RWPE2 (cell line): ENCODE measurements around the gene FBXL16.

Experiments used
- ATAC-seq: fragments of 200-7000 bp; cut with Tn5 transposase; 3 replicates; pipeline ENCODE4 v1.9.1; 2021; ENCODE audit warnings: low read depth
- DNase-seq: peaks from one replicate; pipeline ENCODE4 v3.0.0-alpha.2; 2020; ENCODE audit warnings: low spot score
- H3K27ac ChIP-seq: fragments of 450-650 bp; 2 replicates; pipeline ENCODE4 v1.5.1; 2017; ENCODE audit warnings: mild to moderate bottlenecking; ENCODE audit not compliant: poor library complexity, severe bottlenecking
- H3K27me3 ChIP-seq: fragments of 250-450 bp; sonication (Bioruptor Pico); 2 replicates; pipeline ENCODE4 v1.5.1; 2021; ENCODE audit warnings: mild to moderate bottlenecking, moderate library complexity; ENCODE audit not compliant: insufficient read depth, poor library complexity, severe bottlenecking
- H3K36me3 ChIP-seq: fragments of 250-450 bp; sonication (Bioruptor Pico); 2 replicates; pipeline ENCODE4 v1.5.1; 2020; ENCODE audit warnings: low read depth, mild to moderate bottlenecking, moderate library complexity
- H3K4me1 ChIP-seq: fragments of 250-450 bp; sonication (Bioruptor Pico); 2 replicates; pipeline ENCODE4 v1.5.1; 2021; ENCODE audit warnings: mild to moderate bottlenecking, moderate library complexity; ENCODE audit not compliant: insufficient read depth, poor library complexity, severe bottlenecking
- H3K4me3 ChIP-seq: fragments of 250-450 bp; sonication (Bioruptor Pico); 2 replicates; pipeline ENCODE4 v1.5.1; 2021; ENCODE audit warnings: mild to moderate bottlenecking, moderate library complexity; ENCODE audit not compliant: severe bottlenecking
- H3K9me3 ChIP-seq: fragments of 250-450 bp; sonication (Bioruptor Pico); 2 replicates; pipeline ENCODE4 v1.5.1; 2021; ENCODE audit warnings: mild to moderate bottlenecking, moderate library complexity; ENCODE audit not compliant: severe bottlenecking
- CTCF ChIP-seq: fragments of 450-650 bp; IDR thresholded peaks from one replicate; pipeline ENCODE4 v1.5.1; 2017; ENCODE audit warnings: mild to moderate bottlenecking, moderate library complexity; ENCODE audit not compliant: poor library complexity, severe bottlenecking

Gene FBXL16

GRCh38 chr16:727291-727977, 21.8 kb upstream of the FBXL16 start:
- Histone ChIP-seq H3K9me3 (no peaks in the 10 kb centered on the region), H3K27ac (peak overlapping the region; percentile 64), H3K36me3 (0 out of 2 replicates have a peak, but pooled peaks cover 4% of the 10 kb centered on the region), H3K27me3 (no peaks in the 10 kb centered on the region), H3K4me3 (peak overlapping the region; percentile 43), H3K4me1 (no peaks in the 10 kb centered on the region)
- ATAC-seq (no peak), DNase-seq (no peak)
- no peak for TF ChIP-seq CTCF

DNA sequence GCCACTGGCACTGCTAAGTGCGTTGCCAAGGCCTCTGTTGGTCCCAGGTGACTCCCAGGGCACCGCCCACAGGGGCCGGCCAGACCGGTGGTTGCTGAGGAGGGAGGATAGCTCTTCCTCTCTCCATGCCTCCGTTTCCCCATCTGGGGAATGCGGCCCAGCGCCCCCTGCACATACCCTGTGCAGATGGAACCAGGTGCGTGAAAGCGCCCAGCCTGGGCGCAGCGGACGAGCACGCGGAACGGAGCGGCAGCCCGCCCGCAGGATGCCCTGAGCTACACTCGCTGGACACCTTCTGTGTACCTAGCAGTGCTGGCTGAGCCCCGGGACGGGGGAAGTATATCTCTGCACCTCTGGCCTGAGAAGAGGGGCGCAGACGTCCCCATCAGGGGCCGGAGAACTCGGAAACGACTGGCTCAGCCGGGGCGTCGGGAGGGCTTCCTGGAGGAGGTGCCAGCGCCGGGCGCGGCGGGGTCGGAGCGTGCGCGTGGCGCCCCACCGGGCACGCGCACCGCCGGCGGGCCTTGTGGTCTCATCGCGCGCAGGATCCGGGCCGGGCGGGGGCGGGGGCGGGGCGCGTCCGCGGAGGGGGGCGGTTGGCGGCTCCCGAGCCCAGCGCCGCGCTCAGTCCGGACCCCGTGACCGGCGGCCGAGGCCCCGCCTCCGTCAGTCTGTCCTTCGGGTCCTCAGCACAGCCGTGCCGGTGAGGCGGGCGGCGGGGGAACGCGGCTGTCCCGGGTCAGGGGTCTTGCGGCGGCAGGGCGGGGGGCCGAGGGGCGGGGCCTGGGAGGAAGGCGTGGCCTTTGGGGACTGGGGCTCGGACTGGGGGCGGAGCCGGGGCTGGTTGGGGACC, 21.1 kb upstream of the FBXL16 start, which contains the start of the genes CCDC78 and HAGHL:
CCDC78 (minus strand) TSS at position 6 of the 853 bp plus-strand sequence. CDS start 76 bp downstream, outside the sequence.
HAGHL (plus strand) TSS at position 669 of the 853 bp plus-strand sequence. CDS start 404 bp downstream, outside the sequence.
- Histone ChIP-seq H3K9me3 (no peaks in the 10 kb centered on the region), H3K27ac (peak within 1 kb of the TSS; percentile 64), H3K4me3 (peak within 1 kb of the TSS; percentile 43), H3K36me3 (no peaks in the 10 kb centered on the region), H3K4me1 (no peaks in the 10 kb centered on the region), H3K27me3 (no peaks in the 10 kb centered on the region)
- DNase-seq (no peak), ATAC-seq (peak; percentile 12)
- TF ChIP-seq CTCF: no peak

DNA sequence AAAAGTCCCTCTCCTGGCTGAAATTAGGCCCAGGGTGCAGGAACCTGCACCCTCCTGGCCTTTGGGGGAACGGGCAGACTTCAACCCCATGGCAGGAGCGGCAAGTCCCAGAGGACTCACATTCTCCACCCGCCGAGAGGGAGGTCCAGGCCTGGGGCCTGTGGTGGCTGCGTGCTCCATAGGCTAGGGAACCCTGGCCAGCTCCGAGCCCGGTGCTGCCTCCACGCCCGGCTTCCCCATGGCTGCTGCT, 20.5 kb upstream of the FBXL16 start:
- peak overlapping the region; percentile 43 for H3K4me3 ChIP-seq
- no peak for TF ChIP-seq CTCF
- H3K4me1 ChIP-seq: no peaks in the 10 kb centered on the region
- H3K36me3 ChIP-seq: no peaks in the 10 kb centered on the region
- H3K27ac ChIP-seq: peak overlapping the region; percentile 64
- DNase-seq (no peak), ATAC-seq (no peak)
- no peaks in the 10 kb centered on the region for H3K9me3 ChIP-seq
- no peaks in the 10 kb centered on the region for H3K27me3 ChIP-seq

- ATAC-seq (no peak), DNase-seq (no peak)
- Histone ChIP-seq H3K9me3 (no peaks in the 10 kb centered on the region), H3K27ac (no peak overlapping the region), H3K27me3 (no peaks in the 10 kb centered on the region), H3K36me3 (no peaks in the 10 kb centered on the region), H3K4me3 (no peak overlapping the region), H3K4me1 (no peaks in the 10 kb centered on the region)
- TF ChIP-seq CTCF: no peak
These were observed 20.0 kb upstream of the FBXL16 start for GRCh38 chr16:725463-726187.
